Activated CD8-positive, alpha-beta memory T cell treated with anti-CD3 and anti-CD28 coated beads, Interleukin-2, amount 50 U/mL, for 24 hours (primary cell): ENCODE results near the gene NMUR2.

Experiments
- DNase-seq: peaks from one replicate; pipeline ENCODE4 v3.0.0-alpha.2; 2020; ENCODE audit errors: extremely low read depth

NMUR2 gene

GRCh38 chr5:152405145-152405544 is at the start of gene NMUR2:
NMUR2 (minus strand) TSS chr5:152405279; CDS start chr5:152405113, 166 bp downstream.
- DNase-seq, result no peak

- no peak for DNase-seq
These were observed 38.9 kb upstream of the NMUR2 start for GRCh38 chr5:152443935-152444334.

- DNase-seq, result no peak
These were observed 34.7 kb upstream of the NMUR2 start for GRCh38 chr5:152439791-152440190.

GRCh38 chr5:152437866-152438265 is 32.8 kb upstream of the NMUR2 start:
- no peak for DNase-seq

- no peak for DNase-seq
These were observed 22.6 kb upstream of the NMUR2 start for GRCh38 chr5:152427721-152428120.

GRCh38 chr5:152425083-152425482 is 20.0 kb upstream of the NMUR2 start:
- no peak for DNase-seq

GRCh38 chr5:152424501-152424900 is 19.4 kb upstream of the NMUR2 start:
- no peak for DNase-seq

DNA sequence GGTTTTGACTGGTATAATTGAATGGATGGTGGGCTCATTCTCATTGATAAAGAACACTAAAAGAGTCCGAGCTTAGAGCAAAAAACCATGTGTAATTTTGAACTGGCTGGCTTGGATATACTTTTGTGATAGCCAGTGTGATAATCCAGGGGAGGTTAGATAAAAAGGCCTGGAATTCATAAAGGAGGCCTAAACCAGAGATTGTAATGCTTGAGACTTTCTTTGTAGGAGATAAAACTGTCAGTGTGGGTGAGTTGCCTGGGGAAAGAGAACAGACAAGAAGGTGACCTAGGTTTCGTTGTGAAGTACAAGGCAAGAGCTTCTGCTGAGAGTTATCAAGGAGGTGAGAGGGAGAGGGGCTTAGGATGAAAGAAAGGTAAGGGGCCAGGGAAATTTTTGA is 17.0 kb upstream of the NMUR2 start:
- DNase-seq, result no peak

GRCh38 chr5:152412129-152412528 is 7.0 kb upstream of the NMUR2 start:
- no peak for DNase-seq

GRCh38 chr5:152406082-152406481 is 1.0 kb upstream of the NMUR2 start:
- DNase-seq, result no peak

- no peak for DNase-seq
These were observed 585 bp downstream of the NMUR2 start for GRCh38 chr5:152404494-152404893.

DNA sequence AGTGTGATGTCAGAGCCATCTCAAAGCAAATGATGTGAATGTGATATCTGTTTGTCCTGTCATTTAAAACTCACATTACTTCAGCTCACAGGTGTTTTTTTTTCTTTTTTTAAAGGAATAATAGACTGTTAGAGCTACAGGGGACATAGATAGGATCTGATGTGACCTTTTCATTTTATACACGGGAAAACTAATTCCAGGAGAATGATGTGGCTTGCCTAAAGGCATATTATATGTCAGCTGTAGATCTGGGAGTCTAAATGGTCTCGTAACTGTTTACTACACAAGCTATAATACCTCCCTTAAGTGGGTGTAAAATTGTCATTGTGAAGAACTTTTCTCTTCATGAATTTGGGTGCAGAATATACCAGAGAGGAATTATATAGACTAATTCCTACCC is 2.0 kb downstream of the NMUR2 start:
- DNase-seq, result no peak

DNA sequence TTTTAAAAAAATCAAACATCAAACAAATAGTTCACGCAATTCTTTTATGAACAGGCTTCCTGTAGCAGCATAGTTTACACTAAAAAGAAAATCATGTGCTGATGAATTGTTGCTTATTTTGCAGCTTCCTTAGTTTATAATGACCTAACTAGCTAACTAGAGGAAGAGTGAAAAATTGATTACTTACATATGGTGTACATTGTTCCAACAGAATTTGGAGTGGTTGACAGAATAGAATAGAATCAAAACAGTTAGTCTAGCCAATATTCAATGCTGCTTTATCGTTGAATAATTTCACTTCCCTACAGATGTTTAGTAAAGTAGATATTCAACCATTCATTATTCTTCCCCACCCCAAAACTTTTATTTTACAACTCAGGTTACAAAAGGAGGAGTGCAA is 4.2 kb downstream of the NMUR2 start:
- no peak for DNase-seq

DNA sequence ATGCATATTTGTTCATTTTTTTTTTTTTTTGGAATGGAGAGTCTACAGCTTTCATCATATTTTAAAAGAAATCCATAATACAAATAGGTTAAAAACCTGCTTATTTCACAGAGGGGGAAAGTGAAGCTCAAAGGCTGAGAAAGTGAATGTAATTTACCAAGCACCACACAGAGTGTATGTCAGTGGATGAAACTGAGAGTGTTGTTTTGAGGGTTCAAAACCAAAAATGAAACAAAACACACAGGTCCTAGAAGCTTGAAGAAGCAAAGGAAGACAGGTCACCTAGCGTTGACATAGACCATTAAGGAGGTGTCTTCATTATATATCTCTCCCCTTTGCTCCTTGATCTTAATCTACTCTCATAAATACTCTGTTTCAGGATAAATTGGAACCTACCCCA is 7.5 kb downstream of the NMUR2 start:
- no peak for DNase-seq

- no peak for DNase-seq
These were observed 11.6 kb downstream of the NMUR2 start for GRCh38 chr5:152393441-152393840.

GRCh38 chr5:152389208-152389849 is 15.8 kb downstream of the NMUR2 start:
- no peak for DNase-seq

DNA sequence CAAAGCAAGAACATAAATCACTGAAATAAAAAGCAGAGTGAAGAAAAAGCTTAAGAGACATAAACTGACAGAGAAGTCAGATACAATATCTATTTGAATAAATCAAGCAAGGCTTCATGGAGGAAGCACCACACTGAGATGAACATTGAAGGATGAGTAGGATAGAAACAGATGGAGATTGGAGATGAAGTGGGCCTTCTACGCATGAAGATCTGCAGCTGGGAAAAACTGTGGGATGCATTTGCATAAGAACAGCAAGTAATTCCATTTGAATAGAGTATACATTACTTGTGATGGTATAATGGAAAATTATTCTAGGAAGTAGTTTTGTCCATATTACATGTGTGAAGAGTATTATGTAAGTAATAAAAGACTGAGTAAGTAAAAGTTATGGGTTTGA is 16.5 kb downstream of the NMUR2 start:
- DNase-seq, result no peak

DNA sequence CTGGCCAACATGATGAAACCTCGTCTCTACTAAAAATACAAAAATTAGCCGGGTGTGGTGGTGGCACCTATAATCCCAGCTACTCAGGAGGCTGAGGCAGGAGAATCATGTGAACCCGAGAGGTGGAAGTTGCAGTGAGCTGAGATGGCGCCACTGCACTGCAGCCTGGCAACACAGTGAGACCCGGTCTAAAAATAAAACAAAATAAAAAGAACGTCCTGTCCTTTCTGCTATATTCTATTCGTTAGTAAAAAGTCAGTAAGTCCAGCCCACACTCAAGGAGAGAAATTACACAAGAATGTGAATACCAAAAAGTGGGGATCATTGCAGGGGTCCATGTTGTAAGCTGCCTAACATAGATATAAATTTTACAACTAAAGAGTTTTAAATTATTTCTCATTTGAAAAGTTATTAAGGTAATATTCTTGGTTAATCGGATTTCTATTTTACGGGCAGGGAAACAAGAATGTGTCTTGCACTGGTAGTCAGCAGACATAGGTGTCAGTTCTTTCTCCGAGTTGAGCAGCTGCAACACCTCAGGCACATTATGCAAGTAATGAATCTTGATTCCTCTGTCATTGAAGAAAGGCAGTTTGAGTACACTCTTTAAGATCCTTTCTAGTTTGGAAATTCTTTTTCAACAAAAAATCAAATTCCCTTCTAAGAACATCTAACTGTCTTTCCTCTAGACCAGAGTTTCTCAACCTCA is 24.5 kb downstream of the NMUR2 start:
- DNase-seq, result no peak

DNA sequence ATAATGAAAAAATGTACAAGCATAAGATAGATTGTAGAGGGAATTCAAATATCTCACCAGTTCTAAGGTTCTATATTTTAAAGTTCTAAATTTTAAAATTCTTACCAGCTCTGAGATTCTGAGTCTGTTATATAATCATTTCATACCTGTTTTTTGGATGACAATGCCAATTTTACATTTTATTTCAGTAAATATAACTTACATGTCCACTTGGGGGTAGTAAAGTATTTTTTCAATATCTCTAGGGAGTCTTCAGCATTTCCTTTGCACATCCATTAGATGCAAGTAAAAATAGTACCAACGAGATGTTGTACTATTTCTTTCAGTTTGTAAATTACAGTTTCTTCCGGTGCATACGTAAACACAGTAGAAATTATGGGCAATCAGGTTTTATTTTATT is 25.7 kb downstream of the NMUR2 start:
- DNase-seq, result no peak

GRCh38 chr5:152378730-152379129 is 26.3 kb downstream of the NMUR2 start:
- DNase-seq, result no peak

DNA sequence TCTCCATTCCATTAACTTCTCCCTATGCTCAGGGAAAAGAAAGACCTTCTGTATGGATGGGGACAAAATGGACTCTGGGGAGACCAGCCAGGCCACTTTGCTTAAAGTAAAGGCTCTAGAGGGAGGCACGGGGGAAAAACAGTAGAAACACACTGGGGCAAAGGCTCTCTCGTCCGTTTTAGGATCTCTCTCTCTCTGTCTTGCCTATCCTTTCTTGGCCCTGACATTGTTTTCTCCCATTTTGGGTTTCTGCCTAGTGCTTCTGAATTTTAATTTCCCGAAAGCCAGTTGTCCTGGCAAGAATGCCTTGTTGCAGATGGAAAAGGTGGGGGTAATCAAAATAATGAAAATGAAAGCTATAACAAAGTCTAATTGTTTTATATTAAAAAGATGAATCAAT is 28.2 kb downstream of the NMUR2 start:
- no peak for DNase-seq

DNA sequence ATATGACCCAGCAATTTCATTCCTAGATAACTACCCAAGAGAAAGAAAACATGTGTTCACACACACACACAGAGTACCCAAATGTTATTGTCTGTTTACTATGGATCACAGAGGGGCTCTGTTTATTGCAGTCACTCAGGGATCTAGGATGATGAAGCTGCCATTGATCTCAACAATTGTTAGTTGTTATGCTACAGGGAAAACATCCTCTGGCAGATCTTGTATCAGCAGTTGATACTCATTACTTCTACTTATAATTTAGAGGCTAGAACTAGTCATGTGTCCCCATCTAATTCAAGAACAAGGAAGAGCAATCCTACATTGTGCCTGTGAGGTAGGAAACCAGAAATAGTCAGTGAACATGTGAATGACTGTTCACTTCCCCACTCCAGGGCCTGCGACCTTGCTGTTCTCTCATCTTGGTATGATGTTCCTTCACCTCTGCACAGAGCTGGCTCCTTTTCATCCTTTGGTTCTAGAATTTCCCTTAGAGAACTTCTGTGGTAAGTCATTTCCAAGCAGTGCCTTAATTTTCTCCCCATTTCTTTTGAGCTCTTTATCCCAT is 30.3 kb downstream of the NMUR2 start:
- DNase-seq, result no peak

GRCh38 chr5:152372875-152373274 is 32.2 kb downstream of the NMUR2 start:
- DNase-seq, result no peak
